OCI-LY1 (cell line): ENCODE results near the gene ASB2.

ENCODE experiments used
- EZH2 ChIP-seq: fragments of 200-600 bp; sonication (generic), shearing (Covaris generic); IDR thresholded peaks from 2 replicates; pipeline ENCODE4 v1.8.0; 2017; ENCODE audit warnings: borderline replicate concordance, mixed run types, mild to moderate bottlenecking, antibody characterized with exemption, low read length, moderate library complexity, mixed read lengths
- TF ChIP-seq, protein P1 (sequence below): fragments of 200-600 bp; sonication (generic), shearing (Covaris generic); IDR thresholded peaks from 2 replicates; pipeline ENCODE4 v1.5.1; 2017; ENCODE audit warnings: mild to moderate bottlenecking, antibody characterized with exemption, low read length, moderate library complexity, mixed read lengths

DNA sequence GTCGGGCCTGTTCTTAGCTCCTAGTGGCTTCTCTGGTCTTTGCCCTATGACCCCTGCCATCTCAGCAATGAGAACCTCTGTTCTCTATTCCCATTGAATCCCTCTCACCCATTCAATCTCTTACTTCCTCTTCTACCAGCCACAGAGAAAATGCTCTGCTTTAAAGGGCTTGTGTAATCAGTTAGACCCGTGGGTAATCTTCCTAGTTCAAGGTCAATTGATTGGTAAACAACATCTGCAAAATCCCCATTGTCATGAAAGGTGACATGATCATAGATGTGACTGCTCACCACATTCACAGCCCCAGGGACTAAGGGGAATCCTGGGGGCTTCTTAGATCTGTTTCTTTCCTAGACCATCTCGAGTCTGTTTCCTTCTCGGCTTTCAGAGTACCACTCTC is 13.6 kb upstream of the ASB2 start:
- TF ChIP-seq, protein P1, sequence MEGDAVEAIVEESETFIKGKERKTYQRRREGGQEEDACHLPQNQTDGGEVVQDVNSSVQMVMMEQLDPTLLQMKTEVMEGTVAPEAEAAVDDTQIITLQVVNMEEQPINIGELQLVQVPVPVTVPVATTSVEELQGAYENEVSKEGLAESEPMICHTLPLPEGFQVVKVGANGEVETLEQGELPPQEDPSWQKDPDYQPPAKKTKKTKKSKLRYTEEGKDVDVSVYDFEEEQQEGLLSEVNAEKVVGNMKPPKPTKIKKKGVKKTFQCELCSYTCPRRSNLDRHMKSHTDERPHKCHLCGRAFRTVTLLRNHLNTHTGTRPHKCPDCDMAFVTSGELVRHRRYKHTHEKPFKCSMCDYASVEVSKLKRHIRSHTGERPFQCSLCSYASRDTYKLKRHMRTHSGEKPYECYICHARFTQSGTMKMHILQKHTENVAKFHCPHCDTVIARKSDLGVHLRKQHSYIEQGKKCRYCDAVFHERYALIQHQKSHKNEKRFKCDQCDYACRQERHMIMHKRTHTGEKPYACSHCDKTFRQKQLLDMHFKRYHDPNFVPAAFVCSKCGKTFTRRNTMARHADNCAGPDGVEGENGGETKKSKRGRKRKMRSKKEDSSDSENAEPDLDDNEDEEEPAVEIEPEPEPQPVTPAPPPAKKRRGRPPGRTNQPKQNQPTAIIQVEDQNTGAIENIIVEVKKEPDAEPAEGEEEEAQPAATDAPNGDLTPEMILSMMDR = no peak
- no peak for TF ChIP-seq EZH2
